ENCODE results near the gene GNAT3.
A peak's percentile ranks its signal among the peaks of the same experiment; 100 is the strongest.

The GNAT3 gene

GRCh38 chr7:80511964-80512363, at the start of gene GNAT3:
Gene GNAT3, minus strand, starts transcription at chr7:80512064. Its CDS starts 138 bp downstream, at chr7:80511926.
- no peak for TF ChIP-seq CTCF (IDR thresholded peaks at IDR 0.05; ENCODE audit: low read length, missing control alignments)
- no peak within 1 kb of the TSS for H3K4me3 ChIP-seq (replicated peaks; ENCODE audit: low read depth, low read length)
- no peak for DNase-seq (ENCODE audit: low read depth)

GRCh38 chr7:80558116-80558515, 46.3 kb upstream of the GNAT3 start:
- no peak overlapping the region for H3K4me3 ChIP-seq (replicated peaks; ENCODE audit: low read depth, low read length)
- DNase-seq (ENCODE audit: low read depth): no peak
- no peak for TF ChIP-seq CTCF (IDR thresholded peaks at IDR 0.05; ENCODE audit: low read length, missing control alignments)

GRCh38 chr7:80552031-80552694, 40.3 kb upstream of the GNAT3 start:
- peak; percentile 10 for DNase-seq (ENCODE audit: low read depth)
- no peak overlapping the region for H3K4me3 ChIP-seq (replicated peaks; ENCODE audit: low read depth, low read length)
- TF ChIP-seq CTCF (IDR thresholded peaks at IDR 0.05; ENCODE audit: low read length, missing control alignments): no peak

GRCh38 chr7:80550005-80550404, 38.1 kb upstream of the GNAT3 start:
- no peak for TF ChIP-seq CTCF (IDR thresholded peaks at IDR 0.05; ENCODE audit: low read length, missing control alignments)
- DNase-seq (ENCODE audit: low read depth): no peak

GRCh38 chr7:80548840-80549530, 37.1 kb upstream of the GNAT3 start:
- TF ChIP-seq CTCF (IDR thresholded peaks at IDR 0.05; ENCODE audit: low read length, missing control alignments): no peak
- DNase-seq (ENCODE audit: low read depth): peak; percentile 23
- no peak overlapping the region for H3K4me3 ChIP-seq (replicated peaks; ENCODE audit: low read depth, low read length)

More at GRCh38 chr7:80550005-80550404, 38.1 kb upstream of the GNAT3 start:
- H3K4me3 ChIP-seq (replicated peaks; ENCODE audit: low read depth, low read length): no peak overlapping the region

GRCh38 chr7:80542398-80542797, 30.5 kb upstream of the GNAT3 start:
- DNase-seq (ENCODE audit: low read depth): peak; percentile 88
- TF ChIP-seq CTCF (IDR thresholded peaks at IDR 0.05; ENCODE audit: low read length, missing control alignments): no peak

More at GRCh38 chr7:80542398-80542797, 30.5 kb upstream of the GNAT3 start:
- H3K4me3 ChIP-seq (replicated peaks; ENCODE audit: low read depth, low read length): no peak overlapping the region
